Measurements from ENCODE around the gene PDZRN3. TPM values are rescaled to one million over a fixed set of nuclear protein-coding genes. Genes with fewer than 3 reads are reported as not detected.

Gene PDZRN3
- total and polyA plus RNA-seq, 2 experiments from 2014 or later: 7.5 to 14.0 TPM

- ATAC-seq (no peak), DNase-seq (ENCODE audit: low spot score) (no peak)
- Histone ChIP-seq H2AFZ (no peak overlapping the region), H3K4me3 (no peak overlapping the region), H3K27me3 (ENCODE audit: insufficient read depth) (no peaks in the 10 kb centered on the region), H3K79me2 (replicated peaks; ENCODE audit: insufficient read depth) (no peaks in the 10 kb centered on the region), H3K27ac (ENCODE audit: low read depth) (no peak overlapping the region), H3K4me1 (ENCODE audit: insufficient read depth) (no peaks in the 10 kb centered on the region), H3K36me3 (ENCODE audit: insufficient read depth) (no peaks in the 10 kb centered on the region), H3F3A (replicated peaks; ENCODE audit: low read depth) (no peaks in the 10 kb centered on the region), H4K20me1 (replicated peaks; ENCODE audit: insufficient read depth) (no peaks in the 10 kb centered on the region), H3K4me2 (no peak overlapping the region), H3K9me2 (ENCODE audit: insufficient read depth) (no peaks in the 10 kb centered on the region)
- TF ChIP-seq CREB1 (CRISPR knock-in tag; IDR thresholded peaks at IDR 0.05; ENCODE audit: low read depth): no peak
- no peak for TF ChIP-seq ZNF331 (CRISPR knock-in tag; IDR thresholded peaks at IDR 0.05; ENCODE audit: low read depth)
- no peak for TF ChIP-seq EZH2phosphoT487 (IDR thresholded peaks at IDR 0.05; ENCODE audit: unreplicated experiment)
- no peak for TF ChIP-seq STAT1 (IDR thresholded peaks at IDR 0.05; ENCODE audit: unreplicated experiment)
- TF ChIP-seq REST (IDR thresholded peaks at IDR 0.05; ENCODE audit: unreplicated experiment): no peak
- TF ChIP-seq ZNF462 (CRISPR knock-in tag; IDR thresholded peaks at IDR 0.05): no peak
- no peak for TF ChIP-seq EZH2 (IDR thresholded peaks at IDR 0.05; ENCODE audit: low read depth, unreplicated experiment)
- no peak for TF ChIP-seq JUNB (IDR thresholded peaks at IDR 0.05; ENCODE audit: unreplicated experiment)
- TF ChIP-seq ETS1 (IDR thresholded peaks at IDR 0.05): no peak
- TF ChIP-seq ZNF114 (CRISPR knock-in tag; IDR thresholded peaks at IDR 0.05): no peak
- no peak for TF ChIP-seq NANOG (IDR thresholded peaks at IDR 0.05; ENCODE audit: borderline replicate concordance)
- TF ChIP-seq POLR2AphosphoS5 (IDR thresholded peaks at IDR 0.05; ENCODE audit: low read depth): no peak
- no peak for TF ChIP-seq CTCF (conservative IDR thresholded peaks at IDR 0.05; ENCODE audit: low read depth in 2 of 2)
- no peak overlapping the region for H3K4me3 Mint-ChIP-seq
- H3K36me3 Mint-ChIP-seq (ENCODE audit: low read depth): no peaks in the 10 kb centered on the region
- H3K27me3 Mint-ChIP-seq (ENCODE audit: insufficient read depth, low read depth, poor library complexity): no peaks in the 10 kb centered on the region
- H3K27ac Mint-ChIP-seq: no peak overlapping the region
- peaks cover 9% of the 10 kb centered on the region for H3K4me1 Mint-ChIP-seq
- H3K9me3 Mint-ChIP-seq: no peaks in the 10 kb centered on the region
Measured at GRCh38 chr3:73575953-73576352, 48.8 kb downstream of the PDZRN3 start.
